HCT116 (cell line): Measurements from ENCODE around the gene ZNF628. TPM values are rescaled to one million over a fixed set of nuclear protein-coding genes. Genes with fewer than 3 reads are reported as not detected.

Source experiments
- ATAC-seq: fragments of 200-7000 bp; cut with Tn5 transposase; 2 replicates; pipeline ENCODE4 v1.9.1; 2020; ENCODE audit warnings: mild to moderate bottlenecking, moderate library complexity
- BruUV-seq: library from RNA; stranded (reverse); fragments of 400-500 nt; replicated peaks from 2 replicates; lab custom pipeline; 2021; lab: Mats Ljungman, UMichigan
- CTCF ChIA-PET: fragments of 300-600 bp; sonication (Branson Sonifier 250); formaldehyde crosslinking; loops from one replicate; lab custom pipeline; 2021; ENCODE audit warnings: antibody characterized with exemption; lab: Charles Lee
- POLR2A ChIA-PET: fragments of 300-600, 350-600 bp; sonication (Branson Sonifier 250); formaldehyde crosslinking; loops from one replicate; lab custom pipeline; 2021; ENCODE audit warnings: antibody characterized with exemption; lab: Charles Lee
- RAD21 ChIA-PET, 2 experiments: fragments of 300-600 bp; sonication (Branson Sonifier 250); formaldehyde crosslinking; loops; one replicate each; lab custom pipeline; 2023; ENCODE audit warnings: low total read pairs in 2 of 2; ENCODE audit not compliant: uncharacterized antibody in 2 of 2, unreplicated experiment in 2 of 2, low non-redundant PET in 1 of 2; lab: Charles Lee
- DNase-seq: peaks from one replicate; pipeline ENCODE4 v3.0.0-alpha.2; 2010; ENCODE audit warnings: low read depth, low spot score
- H2AFZ ChIP-seq: fragments of 200-600 bp; shearing (Covaris generic), sonication (generic); 2 replicates; pipeline ENCODE4 v1.6.1; 2017; ENCODE audit warnings: low read depth, mixed run types, mixed read lengths, antibody characterized with exemption, low read length; ENCODE audit not compliant: poor library complexity, severe bottlenecking
- H3K27ac ChIP-seq: 2 replicates; pipeline ENCODE4 v1.5.1; 2012; ENCODE audit warnings: low read depth, low read length
- H3K27me3 ChIP-seq: fragments of 200-600 bp; sonication (generic); 2 replicates; pipeline ENCODE4 v1.6.1; 2016; ENCODE audit warnings: mixed run types, low read length, mixed read lengths; ENCODE audit not compliant: insufficient read depth
- H3K36me3 ChIP-seq, 2 experiments: fragments of 200-500 bp in 1 of 2; fragments of 200-600 bp in 1 of 2; sonication (Bioruptor generic) in 1 of 2; sonication (generic) in 1 of 2; 2 replicates each; pipeline versions ENCODE4 v1.5.1 to v1.6.1; 2014 to 2016; ENCODE audit warnings: low read length in 2 of 2, inconsistent platforms in 1 of 2, mixed read lengths in 1 of 2, mixed run types in 1 of 2; ENCODE audit not compliant: insufficient read depth in 2 of 2, control insufficient read depth in 1 of 2
- H3K4me1 ChIP-seq, 2 experiments: fragments of 200-600 bp in 1 of 2; sonication (generic) in 1 of 2; 2 replicates each; pipeline versions ENCODE4 v1.5.1 to v1.6.1; 2012 to 2017; ENCODE audit warnings: low read length in 2 of 2, inconsistent platforms in 1 of 2, mild to moderate bottlenecking in 1 of 2, mixed read lengths in 1 of 2, mixed run types in 1 of 2, moderate library complexity in 1 of 2; ENCODE audit not compliant: insufficient read depth in 2 of 2, control insufficient read depth in 1 of 2
- H3K4me2 ChIP-seq: fragments of 200-600 bp; sonication (generic); 2 replicates; pipeline ENCODE4 v1.6.1; 2017; ENCODE audit warnings: mixed run types, low read length, mixed read lengths
- H3K4me3 ChIP-seq, 2 experiments: fragments of 200-600 bp in 1 of 2; sonication (generic) in 1 of 2; replicated peaks in 1 of 2; 2 replicates each; pipeline ENCODE4 v1.5.1; 2011 to 2016; ENCODE audit warnings: low read length in 2 of 2, control low read depth in 1 of 2, low read depth in 1 of 2, mild to moderate bottlenecking in 1 of 2, mixed read lengths in 1 of 2, mixed run types in 1 of 2
- H3K79me2 ChIP-seq: fragments of 200-600 bp; sonication (generic); 2 replicates; pipeline ENCODE4 v1.6.1; 2017; ENCODE audit warnings: mild to moderate bottlenecking, mixed run types, low read length, moderate library complexity, mixed read lengths; ENCODE audit not compliant: insufficient read depth
- H3K9ac ChIP-seq: fragments of 200-600 bp; sonication (generic); 2 replicates; pipeline ENCODE4 v1.6.1; 2016; ENCODE audit warnings: low read length, mixed read lengths
- H3K9me2 ChIP-seq: fragments of 200-600 bp; sonication (generic), shearing (Covaris generic); 2 replicates; pipeline ENCODE4 v1.6.1; 2017; ENCODE audit warnings: mixed run types, mild to moderate bottlenecking, moderate library complexity; ENCODE audit not compliant: insufficient read depth
- H3K9me3 ChIP-seq, 2 experiments: fragments of 200-500 bp in 1 of 2; fragments of 200-600 bp in 1 of 2; sonication (Bioruptor generic) in 1 of 2; sonication (generic) in 1 of 2; 2 replicates each; pipeline ENCODE4 v1.6.1; 2014 to 2017; ENCODE audit warnings: low read length in 2 of 2, mixed read lengths in 2 of 2, inconsistent platforms in 1 of 2, low read depth in 1 of 2, mild to moderate bottlenecking in 1 of 2, mixed run types in 1 of 2, moderate library complexity in 1 of 2; ENCODE audit not compliant: control insufficient read depth in 1 of 2, insufficient read depth in 1 of 2
- H4K20me1 ChIP-seq: fragments of 200-600 bp; sonication (generic), shearing (Covaris generic); 2 replicates; pipeline ENCODE4 v1.6.1; 2017; ENCODE audit warnings: mixed run types, mild to moderate bottlenecking, moderate library complexity; ENCODE audit not compliant: insufficient read depth
- ATF3 ChIP-seq: IDR thresholded peaks from 2 replicates; pipeline ENCODE4 v1.6.1; 2012
- CBX3 ChIP-seq: IDR thresholded peaks from 2 replicates; pipeline ENCODE4 v1.6.1; 2012; ENCODE audit warnings: low read depth
- ZBTB33 ChIP-seq: IDR thresholded peaks from 2 replicates; pipeline ENCODE4 v1.6.1; 2011; ENCODE audit warnings: mild to moderate bottlenecking, low read length, moderate library complexity; ENCODE audit not compliant: insufficient replicate concordance; ENCODE audit errors: extremely low read depth
- ZFX ChIP-seq: fragments of 450-650 bp; IDR thresholded peaks from 2 replicates; pipeline ENCODE4 v1.6.1; 2017
- ZNF274 ChIP-seq: fragments of 200-500 bp; sonication (Bioruptor generic); IDR thresholded peaks from 2 replicates; pipeline ENCODE4 v1.6.1; 2014; ENCODE audit warnings: mild to moderate bottlenecking, low read depth, low read length, inconsistent platforms
- intact Hi-C: fragments of 100-400 bp; cut with micrococcal nuclease; formaldehyde crosslinking; loops from 2 replicates; pipeline ENCODE4 v1.10.0; 2022
- total RNA-seq: library from RNA; stranded (reverse); gene quantifications from one replicate; pipeline ENCODE4 v1.2.1, GENCODE V29; 2021; ENCODE audit not compliant: unreplicated experiment

Gene ZNF628
- total RNA-seq, 1 experiment from 2014 or later: 14.9 TPM

DNA sequence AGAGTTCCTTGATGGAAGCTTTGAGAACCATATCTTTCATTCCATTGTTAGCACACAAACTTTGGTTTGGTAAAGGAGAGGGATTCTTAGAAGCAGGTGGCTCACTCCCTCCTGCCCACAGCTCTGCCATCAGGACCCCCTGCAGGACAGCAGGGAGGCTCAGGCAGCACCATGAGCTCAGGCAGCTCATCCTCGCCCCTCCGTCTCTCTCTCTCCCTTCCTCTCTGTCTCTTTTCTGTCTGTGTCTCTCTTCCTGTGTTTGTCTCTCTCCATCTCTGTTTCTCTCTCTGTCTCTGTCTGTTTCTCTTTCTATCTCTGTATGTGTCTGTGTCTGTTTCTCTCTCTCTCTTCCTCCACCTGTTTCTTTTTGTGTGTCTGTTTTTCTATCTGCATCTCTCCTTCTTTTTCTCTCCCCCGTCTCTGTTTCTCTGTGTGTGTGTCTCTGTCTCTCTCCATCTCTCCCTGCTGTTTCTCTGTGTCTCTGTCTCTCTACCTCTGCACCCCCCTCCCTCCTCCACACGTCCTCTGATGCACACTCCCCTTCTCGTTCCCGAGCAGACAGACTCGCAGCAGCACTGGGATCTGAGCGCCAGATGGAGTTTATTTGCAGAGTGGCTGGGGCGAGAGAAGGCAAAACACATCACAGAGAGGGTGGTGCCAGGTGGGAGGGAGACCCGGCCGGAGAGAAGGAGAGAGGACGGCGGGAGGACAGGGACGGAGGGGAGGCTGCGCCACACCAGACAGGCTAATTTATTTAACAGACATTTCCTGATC, 51.8 kb downstream of the ZNF628 start:
- no peaks in the 10 kb centered on the region for H3K27me3 ChIP-seq
- peaks cover 0 to 4% of the 10 kb centered on the region in 2 experiments; a peak in 1 of 4 replicates for H3K9me3 ChIP-seq
- H3K9ac ChIP-seq: no peak overlapping the region
- H3K36me3 ChIP-seq: no peaks in the 10 kb centered on the region
- H3K9me2 ChIP-seq: no peaks in the 10 kb centered on the region
- H4K20me1 ChIP-seq: no peaks in the 10 kb centered on the region
- H2AFZ ChIP-seq: no peak overlapping the region
- peaks cover 0 to 4% of the 10 kb centered on the region in 2 experiments; a peak in 1 of 4 replicates for H3K4me1 ChIP-seq
- DNase-seq: no peak
- intact Hi-C loops: no loop called here
- no peak overlapping the region for H3K4me2 ChIP-seq
- ChIA-PET RAD21 (no interaction called here), CTCF (no interaction called here), POLR2A (no interaction called here)
- no peak overlapping the region for H3K4me3 ChIP-seq
- ATAC-seq: no peak
- no peak overlapping the region for H3K27ac ChIP-seq
- BruUV-seq: no TSS peak
- no peak for TF ChIP-seq ZBTB33
- no peaks in the 10 kb centered on the region for H3K79me2 ChIP-seq

DNA sequence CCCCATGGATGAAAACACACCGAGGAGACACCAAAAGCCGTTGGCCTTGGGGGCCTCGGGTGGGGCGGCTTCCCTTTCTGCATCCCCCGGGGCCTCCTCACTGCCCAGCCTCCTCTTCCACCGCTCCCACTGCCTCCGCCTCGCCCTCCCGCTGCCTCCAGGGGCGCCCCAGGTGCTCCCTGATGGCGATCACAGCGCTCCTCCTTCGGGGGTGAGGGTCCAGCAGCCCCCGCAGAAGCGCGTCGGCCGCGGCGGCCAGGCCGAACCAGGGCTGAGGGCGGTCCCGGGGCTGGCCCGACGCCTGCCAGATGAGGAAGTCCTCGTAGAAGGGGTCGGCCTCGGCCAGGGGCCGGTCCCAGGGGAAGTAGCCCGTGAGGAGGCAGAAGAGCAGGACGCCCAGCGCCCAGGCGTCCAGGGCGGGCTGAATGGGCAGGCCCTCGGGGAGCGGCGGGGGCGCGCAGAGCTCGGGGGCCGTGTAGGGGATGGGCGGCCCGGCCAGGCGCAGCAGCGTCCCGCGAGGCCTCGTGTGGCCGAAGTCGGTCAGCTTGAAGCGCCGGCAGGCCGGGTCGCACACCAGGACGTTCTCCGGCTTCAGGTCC, 53.3 kb downstream of the ZNF628 start:
- POLR2A ChIA-PET: no interaction called here
- CTCF ChIA-PET: no interaction called here
- intact Hi-C loops: no loop called here
- Histone ChIP-seq H3K79me2 (no peaks in the 10 kb centered on the region), H3K9ac (no peak overlapping the region)
- TF ChIP-seq CBX3 (no peak), ZFX (no peak), ZNF274 (no peak), ATF3 (no peak)
- TF ChIP-seq, all 23 proteins: peak for 0
- no peak for DNase-seq
- Histone ChIP-seq H3K36me3 (no peaks in the 10 kb centered on the region), H4K20me1 (no peaks in the 10 kb centered on the region), H3K9me2 (no peaks in the 10 kb centered on the region), H2AFZ (no peak overlapping the region), H3K9me3 (peaks cover 0 to 4% of the 10 kb centered on the region in 2 experiments; a peak in 1 of 4 replicates), H3K4me1 (peaks cover 0 to 4% of the 10 kb centered on the region in 2 experiments; a peak in 1 of 4 replicates), H3K4me2 (no peak overlapping the region), H3K27ac (no peak overlapping the region; the same call in 1 of the 2 replicates), H3K27me3 (no peaks in the 10 kb centered on the region), H3K4me3 (no peak overlapping the region)
- RAD21 ChIA-PET: no interaction called here
- no peak for ATAC-seq
- no TSS peak for BruUV-seq
